Measurements from ENCODE around the gene MRPL40. TPM values are rescaled to one million over a fixed set of nuclear protein-coding genes. Genes with fewer than 3 reads are reported as not detected.
A peak's percentile ranks its signal among the peaks of the same experiment; 100 is the strongest.

Gene MRPL40
- polyA plus RNA-seq, 1 donor: 30.8 TPM

GRCh38 chr22:19405652-19406051 lies 26.7 kb upstream of the MRPL40 start:
- no CpG with 5 or more reads among the region's 8 CpGs for WGBS (ENCODE audit: insufficient coverage, low lambda C conversion rate)
- no peaks in the 10 kb centered on the region for H3K9me3 ChIP-seq (ENCODE audit: control insufficient read depth, low read depth, low read length)
- H3K27ac ChIP-seq (ENCODE audit: low read length): no peak overlapping the region
- DNase-seq: no peak
- H3K4me1 ChIP-seq (ENCODE audit: control insufficient read depth, insufficient read depth, low read length): no peaks in the 10 kb centered on the region
- H3K36me3 ChIP-seq (ENCODE audit: control insufficient read depth, insufficient read depth, low read length): peaks cover 76% of the 10 kb centered on the region
- no peaks in the 10 kb centered on the region for H3K27me3 ChIP-seq (ENCODE audit: control insufficient read depth, insufficient read depth, low read length)
- no peak overlapping the region for H3K4me3 ChIP-seq (ENCODE audit: low read length)

- H3K9me3 ChIP-seq (ENCODE audit: control insufficient read depth, low read depth, low read length): no peaks in the 10 kb centered on the region
- DNase-seq: no peak
- no peaks in the 10 kb centered on the region for H3K4me1 ChIP-seq (ENCODE audit: control insufficient read depth, insufficient read depth, low read length)
- H3K27ac ChIP-seq (ENCODE audit: low read length): no peak overlapping the region
- peaks cover 72% of the 10 kb centered on the region for H3K36me3 ChIP-seq (ENCODE audit: control insufficient read depth, insufficient read depth, low read length)
- no peaks in the 10 kb centered on the region for H3K27me3 ChIP-seq (ENCODE audit: control insufficient read depth, insufficient read depth, low read length)
- no peak overlapping the region for H3K4me3 ChIP-seq (ENCODE audit: low read length)
- no CpG with 5 or more reads among the region's 3 CpGs for WGBS (ENCODE audit: insufficient coverage, low lambda C conversion rate)
Observed at GRCh38 chr22:19406281-19406811, 26.0 kb upstream of the MRPL40 start.

- Histone ChIP-seq H3K36me3 (ENCODE audit: control insufficient read depth, insufficient read depth, low read length) (peaks cover 67% of the 10 kb centered on the region), H3K27ac (ENCODE audit: low read length) (no peak overlapping the region), H3K4me1 (ENCODE audit: control insufficient read depth, insufficient read depth, low read length) (no peaks in the 10 kb centered on the region), H3K9me3 (ENCODE audit: control insufficient read depth, low read depth, low read length) (no peaks in the 10 kb centered on the region), H3K4me3 (ENCODE audit: low read length) (no peak overlapping the region), H3K27me3 (ENCODE audit: control insufficient read depth, insufficient read depth, low read length) (no peaks in the 10 kb centered on the region)
- no CpG with 5 or more reads among the region's 4 CpGs for WGBS (ENCODE audit: insufficient coverage, low lambda C conversion rate)
- no peak for DNase-seq
Observed at GRCh38 chr22:19406846-19407245, 25.5 kb upstream of the MRPL40 start.

- H3K27me3 ChIP-seq (ENCODE audit: control insufficient read depth, insufficient read depth, low read length): no peaks in the 10 kb centered on the region
- H3K9me3 ChIP-seq (ENCODE audit: control insufficient read depth, low read depth, low read length): no peaks in the 10 kb centered on the region
- no peaks in the 10 kb centered on the region for H3K4me1 ChIP-seq (ENCODE audit: control insufficient read depth, insufficient read depth, low read length)
- peaks cover 60% of the 10 kb centered on the region for H3K36me3 ChIP-seq (ENCODE audit: control insufficient read depth, insufficient read depth, low read length)
- 86% methylated on average over 1 of the region's 16 CpGs for WGBS (ENCODE audit: insufficient coverage, low lambda C conversion rate)
- DNase-seq: peak in 1 of 2 donors; percentile 33
- H3K27ac ChIP-seq (ENCODE audit: low read length): no peak overlapping the region
- no peak overlapping the region for H3K4me3 ChIP-seq (ENCODE audit: low read length)
Observed at GRCh38 chr22:19407649-19408606, 24.4 kb upstream of the MRPL40 start.

GRCh38 chr22:19410941-19411689 lies 21.2 kb upstream of the MRPL40 start:
- H3K4me3 ChIP-seq (ENCODE audit: low read length): no peak overlapping the region
- H3K4me1 ChIP-seq (ENCODE audit: control insufficient read depth, insufficient read depth, low read length): no peaks in the 10 kb centered on the region
- WGBS (ENCODE audit: insufficient coverage, low lambda C conversion rate): no CpG with 5 or more reads among the region's 6 CpGs
- peaks cover 39% of the 10 kb centered on the region for H3K36me3 ChIP-seq (ENCODE audit: control insufficient read depth, insufficient read depth, low read length)
- H3K27me3 ChIP-seq (ENCODE audit: control insufficient read depth, insufficient read depth, low read length): no peaks in the 10 kb centered on the region
- no peak overlapping the region for H3K27ac ChIP-seq (ENCODE audit: low read length)
- no peak for DNase-seq
- H3K9me3 ChIP-seq (ENCODE audit: control insufficient read depth, low read depth, low read length): no peaks in the 10 kb centered on the region

GRCh38 chr22:19411690-19412045 lies 20.7 kb upstream of the MRPL40 start:
- H3K27ac ChIP-seq (ENCODE audit: low read length): no peak overlapping the region
- no peaks in the 10 kb centered on the region for H3K27me3 ChIP-seq (ENCODE audit: control insufficient read depth, insufficient read depth, low read length)
- no peaks in the 10 kb centered on the region for H3K4me1 ChIP-seq (ENCODE audit: control insufficient read depth, insufficient read depth, low read length)
- DNase-seq: no peak
- no peaks in the 10 kb centered on the region for H3K9me3 ChIP-seq (ENCODE audit: control insufficient read depth, low read depth, low read length)
- no peak overlapping the region for H3K4me3 ChIP-seq (ENCODE audit: low read length)
- WGBS (ENCODE audit: insufficient coverage, low lambda C conversion rate): no CpG with 5 or more reads among the region's 1 CpG
- H3K36me3 ChIP-seq (ENCODE audit: control insufficient read depth, insufficient read depth, low read length): peaks cover 34% of the 10 kb centered on the region

- Histone ChIP-seq H3K4me1 (ENCODE audit: control insufficient read depth, insufficient read depth, low read length) (no peaks in the 10 kb centered on the region), H3K27me3 (ENCODE audit: control insufficient read depth, insufficient read depth, low read length) (no peaks in the 10 kb centered on the region), H3K4me3 (ENCODE audit: low read length) (no peak overlapping the region), H3K27ac (ENCODE audit: low read length) (no peak overlapping the region), H3K36me3 (ENCODE audit: control insufficient read depth, insufficient read depth, low read length) (peaks cover 29% of the 10 kb centered on the region), H3K9me3 (ENCODE audit: control insufficient read depth, low read depth, low read length) (no peaks in the 10 kb centered on the region)
- DNase-seq: no peak
- WGBS (ENCODE audit: insufficient coverage, low lambda C conversion rate): no CpG with 5 or more reads among the region's 4 CpGs
Observed at GRCh38 chr22:19412478-19412877, 19.9 kb upstream of the MRPL40 start.

- DNase-seq: no peak
- Histone ChIP-seq H3K36me3 (ENCODE audit: control insufficient read depth, insufficient read depth, low read length) (peaks cover 24% of the 10 kb centered on the region), H3K9me3 (ENCODE audit: control insufficient read depth, low read depth, low read length) (no peaks in the 10 kb centered on the region), H3K4me3 (ENCODE audit: low read length) (no peak overlapping the region), H3K27ac (ENCODE audit: low read length) (no peak overlapping the region), H3K4me1 (ENCODE audit: control insufficient read depth, insufficient read depth, low read length) (no peaks in the 10 kb centered on the region), H3K27me3 (ENCODE audit: control insufficient read depth, insufficient read depth, low read length) (no peaks in the 10 kb centered on the region)
- WGBS (ENCODE audit: insufficient coverage, low lambda C conversion rate): 100% methylated on average over 3 of the region's 4 CpGs
Observed at GRCh38 chr22:19412923-19413322, 19.4 kb upstream of the MRPL40 start.

GRCh38 chr22:19419086-19419463 lies 13.3 kb upstream of the MRPL40 start:
- no peaks in the 10 kb centered on the region for H3K27me3 ChIP-seq (ENCODE audit: control insufficient read depth, insufficient read depth, low read length)
- peaks cover 7% of the 10 kb centered on the region for H3K36me3 ChIP-seq (ENCODE audit: control insufficient read depth, insufficient read depth, low read length)
- H3K4me3 ChIP-seq (ENCODE audit: low read length): no peak overlapping the region
- no peak overlapping the region for H3K27ac ChIP-seq (ENCODE audit: low read length)
- H3K9me3 ChIP-seq (ENCODE audit: control insufficient read depth, low read depth, low read length): no peaks in the 10 kb centered on the region
- DNase-seq: no peak
- WGBS (ENCODE audit: insufficient coverage, low lambda C conversion rate): 96% methylated on average over 4 of the region's 5 CpGs
- H3K4me1 ChIP-seq (ENCODE audit: control insufficient read depth, insufficient read depth, low read length): no peaks in the 10 kb centered on the region

- DNase-seq: no peak
- WGBS (ENCODE audit: insufficient coverage, low lambda C conversion rate): 85% methylated on average over 1 of the region's 5 CpGs
- peaks cover 11% of the 10 kb centered on the region for H3K36me3 ChIP-seq (ENCODE audit: control insufficient read depth, insufficient read depth, low read length)
- H3K4me3 ChIP-seq (ENCODE audit: low read length): no peak overlapping the region
- H3K4me1 ChIP-seq (ENCODE audit: control insufficient read depth, insufficient read depth, low read length): no peaks in the 10 kb centered on the region
- H3K9me3 ChIP-seq (ENCODE audit: control insufficient read depth, low read depth, low read length): no peaks in the 10 kb centered on the region
- no peak overlapping the region for H3K27ac ChIP-seq (ENCODE audit: low read length)
- H3K27me3 ChIP-seq (ENCODE audit: control insufficient read depth, insufficient read depth, low read length): no peaks in the 10 kb centered on the region
Observed at GRCh38 chr22:19419464-19420178, 12.7 kb upstream of the MRPL40 start.
